Measurements from ENCODE around the gene FCSK.
"Not testable (repeated sequence)": the region's sequence is repeated elsewhere in the genome, so short reads cannot be mapped to it uniquely, and the experiment has no call there.

FCSK gene

GRCh38 chr16:70454222-70455034, at the start of gene FCSK:
Gene FCSK, plus strand, starts transcription at chr16:70454595. Its CDS starts 8,596 bp downstream, at chr16:70463191.
- DNase-seq, result peak; percentile 82

GRCh38 chr16:70406104-70406503, 48.3 kb upstream of the FCSK start:
- not testable (repeated sequence) for DNase-seq

GRCh38 chr16:70407811-70408274, 46.6 kb upstream of the FCSK start:
- no peak for DNase-seq

- DNase-seq, result no peak
These were observed 43.7 kb upstream of the FCSK start for GRCh38 chr16:70410734-70411133.

GRCh38 chr16:70412385-70412784, 42.0 kb upstream of the FCSK start:
- DNase-seq, result no peak

- DNase-seq, result not testable (repeated sequence)
These were observed 40.8 kb upstream of the FCSK start for GRCh38 chr16:70413572-70413971.

- DNase-seq, result no peak
These were observed 37.4 kb upstream of the FCSK start for GRCh38 chr16:70416748-70417616.

GRCh38 chr16:70417661-70418060, 36.7 kb upstream of the FCSK start:
- DNase-seq, result no peak

- no peak for DNase-seq
These were observed 36.0 kb upstream of the FCSK start for GRCh38 chr16:70418274-70418992.

- no peak for DNase-seq
These were observed 35.4 kb upstream of the FCSK start for GRCh38 chr16:70418993-70419318.

GRCh38 chr16:70419384-70420327, 34.7 kb upstream of the FCSK start:
- no peak for DNase-seq

- no peak for DNase-seq
These were observed 33.4 kb upstream of the FCSK start for GRCh38 chr16:70421014-70421413.

GRCh38 chr16:70421473-70422311, 32.7 kb upstream of the FCSK start:
- no peak for DNase-seq

GRCh38 chr16:70422543-70422942, 31.9 kb upstream of the FCSK start:
- no peak for DNase-seq

- DNase-seq, result no peak
These were observed 26.6 kb upstream of the FCSK start for GRCh38 chr16:70427786-70428177.

GRCh38 chr16:70428178-70428998, 26.0 kb upstream of the FCSK start:
- peak; percentile 52 for DNase-seq

GRCh38 chr16:70429888-70430666, 24.3 kb upstream of the FCSK start:
- DNase-seq, result no peak

GRCh38 chr16:70430667-70431536, 23.5 kb upstream of the FCSK start:
- no peak for DNase-seq
